ENCODE data around the gene TAAR9.

TAAR9 gene

GRCh38 chr6:132537977-132538376 lies at the start of gene TAAR9:
TAAR9 (plus strand) TSS chr6:132538277; CDS start chr6:132538290, 13 bp downstream.
- DNase-seq: no peak

- no peak for DNase-seq
Observed at GRCh38 chr6:132489376-132489775, 48.7 kb upstream of the TAAR9 start.

- no peak for DNase-seq
Observed at GRCh38 chr6:132490024-132490423, 48.1 kb upstream of the TAAR9 start.

- no peak for DNase-seq
Observed at GRCh38 chr6:132490478-132491204, 47.4 kb upstream of the TAAR9 start.

GRCh38 chr6:132491303-132491702 lies 46.8 kb upstream of the TAAR9 start:
- no peak for DNase-seq

GRCh38 chr6:132491881-132492280 lies 46.2 kb upstream of the TAAR9 start:
- no peak for DNase-seq

GRCh38 chr6:132494954-132495353 lies 43.1 kb upstream of the TAAR9 start:
- DNase-seq: no peak

- no peak for DNase-seq
Observed at GRCh38 chr6:132495604-132496079, 42.4 kb upstream of the TAAR9 start.

- DNase-seq: no peak
Observed at GRCh38 chr6:132496519-132497180, 41.4 kb upstream of the TAAR9 start.

GRCh38 chr6:132498638-132499037 lies 39.4 kb upstream of the TAAR9 start:
- no peak for DNase-seq

GRCh38 chr6:132499757-132500156 lies 38.3 kb upstream of the TAAR9 start:
- no peak for DNase-seq

- DNase-seq: no peak
Observed at GRCh38 chr6:132504757-132505156, 33.3 kb upstream of the TAAR9 start.

- DNase-seq: no peak
Observed at GRCh38 chr6:132505158-132505557, 32.9 kb upstream of the TAAR9 start.

- DNase-seq: no peak
Observed at GRCh38 chr6:132506461-132506860, 31.6 kb upstream of the TAAR9 start.

- no peak for DNase-seq
Observed at GRCh38 chr6:132506869-132507808, 30.9 kb upstream of the TAAR9 start.

- peak; percentile 2 for DNase-seq
Observed at GRCh38 chr6:132511210-132511830, 26.8 kb upstream of the TAAR9 start.

- DNase-seq: no peak
Observed at GRCh38 chr6:132511831-132512220, 26.3 kb upstream of the TAAR9 start.

GRCh38 chr6:132512342-132512637 lies 25.8 kb upstream of the TAAR9 start:
- DNase-seq: no peak

GRCh38 chr6:132512638-132513632 lies 25.1 kb upstream of the TAAR9 start, which contains the start of gene STX7:
STX7 (minus strand) TSS chr6:132513116; CDS start chr6:132503530, 9,586 bp downstream.
- peak; percentile 82 for DNase-seq

GRCh38 chr6:132513831-132514545 lies 24.1 kb upstream of the TAAR9 start:
- DNase-seq: no peak

GRCh38 chr6:132515386-132515785 lies 22.7 kb upstream of the TAAR9 start:
- DNase-seq: no peak
